HepG2 (cell line): ENCODE results near the gene HEMK1. TPM values are rescaled to one million over a fixed set of nuclear protein-coding genes. Genes with fewer than 3 reads are reported as not detected.

Experiments used
- ATF5 ChIP-seq: sonication (generic); formaldehyde crosslinking; IDR thresholded peaks from 2 replicates; pipeline ENCODE4 v1.4.0; 2020; ENCODE audit warnings: mild to moderate bottlenecking, low read depth, missing genetic modification reagents
- BRF2 ChIP-seq: sonication (generic); formaldehyde crosslinking; IDR thresholded peaks from 2 replicates; pipeline ENCODE4 v1.8.1; 2022; ENCODE audit warnings: mild to moderate bottlenecking, missing genetic modification reagents
- CBX1 ChIP-seq: IDR thresholded peaks from one replicate; pipeline ENCODE4 v1.6.1; 2016; ENCODE audit warnings: antibody characterized with exemption, low read depth
- CTCF ChIP-seq: sonication (generic); formaldehyde crosslinking; IDR thresholded peaks from 2 replicates; pipeline ENCODE4 v1.5.0; 2020; ENCODE audit warnings: mild to moderate bottlenecking, missing genetic modification reagents, moderate library complexity
- E2F1 ChIP-seq: sonication (generic); formaldehyde crosslinking; IDR thresholded peaks from 2 replicates; pipeline ENCODE4 v1.5.0; 2020; ENCODE audit warnings: missing genetic modification reagents
- FLYWCH1 ChIP-seq: sonication (generic); formaldehyde crosslinking; IDR thresholded peaks from 2 replicates; pipeline ENCODE4 v1.8.1; 2023; ENCODE audit warnings: mild to moderate bottlenecking, missing genetic modification reagents
- MIER2 ChIP-seq: IDR thresholded peaks from 2 replicates; pipeline ENCODE4 v1.6.1; 2016; ENCODE audit warnings: missing biosample characterization, missing genetic modification reagents
- NFKB2 ChIP-seq: sonication (generic); formaldehyde crosslinking; IDR thresholded peaks from 2 replicates; pipeline ENCODE4 v1.4.0; 2020; ENCODE audit warnings: missing genetic modification reagents, borderline replicate concordance
- RERE ChIP-seq: IDR thresholded peaks from 2 replicates; pipeline ENCODE4 v1.6.1; 2016; ENCODE audit warnings: low read depth, missing genetic modification reagents, missing compliant biosample characterization
- YY1 ChIP-seq: IDR thresholded peaks from 2 replicates; pipeline ENCODE4 v1.6.1; 2011; ENCODE audit warnings: low read length, low read depth, moderate library complexity, mild to moderate bottlenecking; ENCODE audit not compliant: insufficient read depth, insufficient replicate concordance
- ZNF460 ChIP-seq: sonication (generic); formaldehyde crosslinking; IDR thresholded peaks from 2 replicates; pipeline ENCODE4 v1.5.1; 2020; ENCODE audit warnings: missing genetic modification reagents, mild to moderate bottlenecking, borderline replicate concordance
- ZNF503 ChIP-seq: sonication (generic); formaldehyde crosslinking; IDR thresholded peaks from 2 replicates; pipeline ENCODE4 v1.4.0; 2020; ENCODE audit warnings: missing genetic modification reagents
- polyA plus RNA-seq, 8 experiments: library from polyadenylated mRNA; depleted of rRNA in 3 of 8; stranded (reverse) in 7 of 8; unstranded in 1 of 8; fragments of >200 nt; fragmentation: Illumina TruSeq in 4 of 8; extraction: Trizol in 4 of 8; gene quantifications; 2 replicates each; pipeline versions ENCODE4 v1.2.1 to v1.2.3, GENCODE V29; 2011 to 2016; ENCODE audit warnings: low read depth in 4 of 8, missing spikeins in 1 of 8, mixed read lengths in 1 of 8; ENCODE audit not compliant: insufficient read depth in 1 of 8
- total RNA-seq, 5 experiments: library from RNA; depleted of rRNA; stranded (reverse); fragments of >200 nt; fragmentation: Illumina TruSeq; extraction: Trizol; gene quantifications; 2 replicates each; pipeline ENCODE4 v1.2.3, GENCODE V29; 2016; ENCODE audit warnings: low read depth in 1 of 5

Gene HEMK1
- total and polyA plus RNA-seq, 2 of the 13 experiments (the other 11 are each of a cell fraction or from before 2014, with no cell fraction given): 9.8 to 12.6 TPM

GRCh38 chr3:50616003-50616769, 46.9 kb downstream of the HEMK1 start (continued):
- TF ChIP-seq BRF2 (no peak), CTCF (peak; percentile 98), MIER2 (CRISPR knock-in tag) (no peak), ZNF503 (CRISPR knock-in tag) (no peak), ZNF460 (CRISPR knock-in tag) (no peak), NFKB2 (CRISPR knock-in tag) (0 out of 2 replicates have a peak, but pooled peaks have one; percentile 40), YY1 (peak; percentile 34), CBX1 (no peak), FLYWCH1 (CRISPR knock-in tag) (no peak), RERE (CRISPR knock-in tag) (no peak), ATF5 (no peak), E2F1 (CRISPR knock-in tag) (0 out of 2 replicates have a peak, but pooled peaks have one; percentile 23)
